HG02798 (cell line): Measurements from ENCODE around the gene CTSZ.
"Not testable (repeated sequence)": the region's sequence is repeated elsewhere in the genome, so short reads cannot be mapped to it uniquely, and the experiment has no call there.

Experiments
- ATAC-seq: cut with Tn5 transposase; IDR thresholded peaks from one replicate; pipeline ENCODE4 v1.9.1; 2021; ENCODE audit warnings: mild to moderate bottlenecking; ENCODE audit not compliant: unreplicated experiment, poor library complexity

The CTSZ gene

GRCh38 chr20:58983115-58983468, 24.0 kb downstream of the CTSZ start:
- not testable (repeated sequence) for ATAC-seq

- ATAC-seq, result no peak
These were observed 24.5 kb downstream of the CTSZ start for GRCh38 chr20:58982406-58983114.

GRCh38 chr20:58981628-58982364, 25.3 kb downstream of the CTSZ start:
- no peak for ATAC-seq

DNA sequence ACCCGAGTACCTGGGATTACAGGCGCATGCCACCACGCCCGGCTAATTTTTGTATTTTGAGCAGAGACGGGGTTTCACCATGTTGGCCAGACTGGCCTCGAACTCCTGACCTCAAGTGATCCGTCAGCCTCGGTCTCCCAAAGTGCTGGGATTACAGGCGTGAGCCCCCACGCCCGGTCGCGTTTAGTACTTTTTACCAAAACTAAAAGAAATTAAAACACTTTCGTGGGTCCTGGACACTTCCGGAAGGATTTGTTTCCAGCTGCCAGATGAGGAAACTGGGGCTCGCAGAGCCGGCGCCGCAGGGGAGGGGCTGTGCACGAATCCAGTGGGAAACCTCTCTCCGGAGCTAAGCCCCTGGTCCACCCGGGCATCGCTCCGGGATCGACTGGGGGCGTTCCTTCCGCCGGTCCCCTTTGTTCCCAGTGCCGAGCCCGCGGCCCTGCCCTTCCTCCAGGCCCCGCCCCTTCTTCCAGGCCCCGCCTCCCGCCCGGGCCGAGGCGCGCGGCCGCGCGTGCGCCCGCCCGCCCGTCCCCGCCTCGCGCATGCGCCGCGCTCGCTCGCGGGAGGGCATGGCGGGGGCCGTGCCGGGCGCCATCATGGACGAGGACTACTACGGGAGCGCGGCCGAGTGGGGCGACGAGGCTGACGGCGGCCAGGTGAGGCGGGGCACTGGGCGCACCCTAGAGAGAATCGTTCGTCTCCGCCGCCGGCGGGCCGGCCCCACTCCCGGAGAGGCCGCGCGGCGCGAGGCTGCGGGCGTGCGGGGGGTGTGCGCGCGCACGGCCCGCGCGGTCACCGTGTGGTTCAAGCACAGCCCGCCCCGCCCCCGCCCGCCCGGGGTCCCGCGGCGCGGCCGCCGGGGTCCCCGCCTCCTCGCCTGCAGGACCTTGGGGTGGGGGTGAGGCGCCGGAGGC, 26.1 kb downstream of the CTSZ start, which contains the start of gene NELFCD:
TSS of gene NELFCD (plus strand) at position 546 of the 917 bp plus-strand sequence. CDS start at position 600, 54 bp downstream.
- peak; percentile 89 for ATAC-seq

DNA sequence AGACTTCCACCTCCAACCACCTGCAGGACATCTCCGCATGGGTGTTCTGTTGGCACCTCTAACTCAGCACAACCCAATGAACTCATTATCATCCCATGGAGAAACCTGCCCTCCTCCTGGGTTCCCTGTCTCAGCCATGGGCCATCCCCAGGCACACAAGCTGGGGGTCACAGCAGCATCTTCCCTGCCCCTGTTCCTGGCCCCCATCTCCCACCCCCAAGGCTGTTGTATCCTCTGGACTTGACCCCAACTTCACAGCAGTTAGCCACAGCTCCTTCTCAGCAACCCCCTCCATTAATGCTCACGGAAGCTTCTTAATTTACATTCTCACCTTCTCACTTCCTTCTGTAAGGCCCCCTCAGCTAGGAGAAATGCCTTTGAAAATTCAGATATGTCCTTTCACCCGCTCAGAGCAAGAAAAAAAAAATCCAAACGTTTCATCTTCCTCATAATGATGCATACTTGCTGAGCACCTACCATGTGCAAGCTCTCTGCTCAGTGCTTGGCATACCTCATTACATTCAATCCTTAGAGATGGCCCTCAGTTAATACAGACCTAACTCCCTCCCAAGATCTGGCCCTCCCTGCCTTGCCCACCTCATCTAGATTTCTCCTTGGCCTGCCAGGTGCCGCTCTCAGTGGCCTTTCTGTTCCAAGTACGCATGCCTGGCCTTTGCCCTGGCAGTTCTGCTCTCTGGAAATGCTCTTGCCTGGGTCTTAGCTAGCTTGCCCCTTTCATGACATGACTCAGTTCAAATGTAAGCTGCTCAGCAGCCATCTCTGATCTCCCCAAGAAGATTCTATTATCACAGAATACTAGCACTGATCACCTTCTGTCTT, 28.5 kb downstream of the CTSZ start:
- no peak for ATAC-seq

- no peak for ATAC-seq
These were observed 30.9 kb downstream of the CTSZ start for GRCh38 chr20:58976061-58976730.

DNA sequence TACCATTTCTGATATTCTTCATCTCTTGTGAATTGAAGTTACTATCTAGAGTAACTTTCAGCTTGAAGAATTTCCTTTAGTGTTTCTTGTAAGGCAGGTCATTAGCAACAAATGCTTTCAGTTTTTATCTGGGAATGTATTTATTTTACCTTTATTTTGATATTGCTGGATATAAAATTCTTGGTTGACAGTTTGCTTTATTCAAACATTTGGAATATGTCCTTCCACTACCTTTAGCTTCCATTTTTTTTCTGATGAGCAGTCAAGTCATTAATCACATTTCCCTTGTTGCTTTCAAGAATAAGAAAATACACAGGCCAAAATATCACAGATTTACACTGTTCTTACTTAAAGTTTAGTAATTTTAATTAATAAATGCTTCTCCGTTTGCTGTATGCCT, 31.7 kb downstream of the CTSZ start:
- no peak for ATAC-seq

GRCh38 chr20:58973866-58974265, 33.2 kb downstream of the CTSZ start:
- no peak for ATAC-seq

- ATAC-seq, result no peak
These were observed 33.9 kb downstream of the CTSZ start for GRCh38 chr20:58973179-58973578.

DNA sequence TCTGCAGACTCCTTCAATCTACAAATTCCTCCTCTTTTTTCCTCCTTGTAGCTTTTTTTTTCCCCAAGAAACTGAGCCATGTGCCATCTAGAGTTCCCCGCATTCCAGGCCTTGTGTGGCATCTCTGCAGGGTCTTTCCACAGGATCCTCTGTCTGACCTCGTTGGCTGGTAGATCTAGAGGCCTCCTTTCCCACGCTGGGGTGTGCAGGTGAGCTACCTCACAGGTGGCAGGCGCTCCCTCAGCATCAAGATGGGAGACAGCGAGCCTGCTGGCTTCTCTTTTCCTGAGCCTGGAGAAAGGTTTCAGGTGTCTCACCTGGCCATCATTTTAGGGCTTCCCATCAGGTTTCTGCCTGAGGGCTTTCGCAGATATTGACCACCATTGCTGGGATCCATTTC, 35.6 kb downstream of the CTSZ start:
- ATAC-seq, result no peak

DNA sequence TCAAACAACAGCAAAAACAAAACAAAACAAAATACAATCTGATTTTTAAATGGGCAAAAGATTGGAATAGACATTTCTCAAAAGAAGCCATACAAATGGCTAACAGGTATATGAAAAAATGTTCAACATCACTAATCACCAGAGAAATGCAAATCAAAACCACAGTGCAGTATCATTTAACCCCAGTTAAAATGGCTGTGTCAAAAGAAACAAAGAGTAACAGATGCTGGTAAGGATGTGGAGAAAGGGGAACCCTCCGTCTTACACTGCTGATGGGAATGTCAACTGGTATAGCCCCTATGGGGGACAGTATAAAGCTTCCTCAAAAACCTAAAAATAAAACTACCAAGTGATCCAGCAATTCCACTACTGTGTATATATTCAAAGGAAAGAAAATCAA, 36.9 kb downstream of the CTSZ start:
- peak; percentile 60 for ATAC-seq

- no peak for ATAC-seq
These were observed 37.6 kb downstream of the CTSZ start for GRCh38 chr20:58969439-58969838.

DNA sequence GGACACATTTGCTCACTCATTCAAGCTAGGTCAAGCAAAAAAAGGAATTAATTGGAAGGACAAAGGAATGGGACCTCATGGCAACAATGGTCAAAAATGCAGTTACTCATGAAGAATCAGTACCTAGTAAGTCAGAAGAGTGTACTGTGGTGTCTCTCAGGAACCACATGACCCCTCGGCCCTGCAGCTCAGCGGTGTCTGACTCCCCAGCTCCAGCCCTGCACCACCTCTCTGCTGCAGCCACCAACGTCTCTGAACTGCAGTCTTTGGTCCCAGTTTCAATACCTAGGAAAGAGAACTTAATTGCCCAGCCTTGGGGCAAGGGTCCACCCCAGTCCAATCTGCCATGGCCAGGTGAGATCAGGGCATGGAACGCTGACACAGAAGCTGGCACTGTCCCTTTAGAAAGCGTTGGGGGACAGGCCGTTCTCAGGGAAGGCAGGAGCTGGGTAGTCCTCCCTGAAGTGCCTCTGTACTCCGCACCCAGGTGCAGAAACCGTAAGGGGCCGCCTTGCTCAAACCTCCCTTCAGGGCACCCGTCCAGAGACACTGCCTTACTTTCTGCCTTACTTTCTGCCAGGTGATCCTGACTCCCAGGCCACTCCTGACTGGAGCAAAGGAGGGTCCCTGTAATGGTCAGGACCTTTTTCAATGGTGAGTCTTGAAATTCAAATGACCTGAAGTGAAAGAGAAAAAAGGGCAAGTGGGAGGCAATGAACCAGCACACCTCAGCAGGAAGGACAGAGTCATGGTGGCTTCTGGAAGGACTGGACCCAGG, 39.2 kb downstream of the CTSZ start:
- ATAC-seq, result no peak

- no peak for ATAC-seq
These were observed 41.6 kb downstream of the CTSZ start for GRCh38 chr20:58965270-58966064.

DNA sequence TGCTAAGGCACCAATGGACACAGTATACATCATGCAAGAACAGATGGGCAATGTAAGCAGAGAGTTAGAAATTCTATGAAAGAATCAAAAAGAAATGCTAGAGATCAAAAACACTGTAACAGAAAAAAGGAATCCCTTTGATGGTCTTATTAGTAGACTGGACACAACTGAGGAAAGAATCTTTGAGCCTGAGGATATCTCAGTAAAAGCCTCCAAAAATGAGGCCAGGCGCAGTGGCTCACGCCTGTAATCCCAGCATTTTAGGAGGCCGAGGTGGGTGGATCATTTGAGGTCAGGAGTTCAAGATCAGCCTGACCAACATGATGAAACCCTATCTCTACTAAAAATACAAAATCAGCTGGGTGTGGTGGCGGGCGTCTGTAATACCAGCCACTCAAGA, 43.1 kb downstream of the CTSZ start:
- not testable (repeated sequence) for ATAC-seq

- ATAC-seq, result no peak
These were observed 43.9 kb downstream of the CTSZ start for GRCh38 chr20:58963060-58963584.

DNA sequence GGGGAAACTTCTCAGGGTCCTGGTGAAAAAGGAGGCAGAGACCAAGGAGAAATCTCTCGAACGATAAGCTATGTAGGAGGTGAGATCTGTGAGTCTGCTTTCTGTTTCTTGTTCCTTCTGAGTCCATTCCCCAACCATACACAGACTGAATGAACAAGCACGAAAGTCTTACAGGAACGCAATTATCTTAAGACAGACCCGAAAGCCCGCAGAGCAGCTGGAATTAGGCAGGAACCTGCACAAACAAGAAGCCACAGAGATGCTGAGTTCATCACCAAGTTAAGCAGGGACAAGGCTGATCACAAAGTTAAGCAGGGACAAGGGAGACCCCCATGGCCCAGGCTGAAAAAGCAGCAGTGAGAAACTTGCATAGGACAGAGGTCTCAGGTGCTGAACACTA, 47.4 kb downstream of the CTSZ start:
- ATAC-seq, result no peak

- no peak for ATAC-seq
These were observed 51.0 kb downstream of the CTSZ start for GRCh38 chr20:58956078-58956477.
